MM.1S (cell line): Measurements from ENCODE around the gene KRTAP4-8.
"Not testable (repeated sequence)": the region's sequence is repeated elsewhere in the genome, so short reads cannot be mapped to it uniquely, and the experiment has no call there.

Source experiments
- DNase-seq: peaks from one replicate; pipeline ENCODE4 v3.0.0-alpha.2; 2015
- H2AFZ ChIP-seq: fragments of 300-600 bp; sonication (generic); 2 replicates; pipeline ENCODE4 v1.6.0; 2016; ENCODE audit warnings: antibody characterized with exemption, low read length
- H3F3A ChIP-seq: fragments of 300-600 bp; sonication (generic); 2 replicates; pipeline ENCODE4 v1.6.1; 2016; ENCODE audit warnings: mild to moderate bottlenecking, antibody characterized with exemption, low read length, moderate library complexity, mixed read lengths; ENCODE audit not compliant: insufficient read depth
- H3K27ac ChIP-seq: fragments of 300-600 bp; sonication (generic); 2 replicates; pipeline ENCODE4 v1.5.1; 2016; ENCODE audit warnings: mild to moderate bottlenecking, low read length
- H3K27me3 ChIP-seq: fragments of 300-600 bp; sonication (generic); replicated peaks from 2 replicates; pipeline ENCODE4 v1.6.0; 2016; ENCODE audit warnings: low read length; ENCODE audit not compliant: insufficient read depth
- H3K36me3 ChIP-seq: fragments of 300-600 bp; sonication (generic); replicated peaks from 2 replicates; pipeline ENCODE4 v1.6.1; 2016; ENCODE audit warnings: mild to moderate bottlenecking, low read length, mixed read lengths; ENCODE audit not compliant: insufficient read depth
- H3K4me1 ChIP-seq: fragments of 300-600 bp; sonication (generic); 2 replicates; pipeline ENCODE4 v1.6.1; 2016; ENCODE audit warnings: low read length, mixed read lengths
- H3K4me2 ChIP-seq: fragments of 300-600 bp; sonication (generic); 2 replicates; pipeline ENCODE4 v1.6.0; 2016; ENCODE audit warnings: low read depth, low read length
- H3K4me3 ChIP-seq: fragments of 300-600 bp; sonication (generic); 2 replicates; pipeline ENCODE4 v1.5.1; 2016; ENCODE audit warnings: low read length, mixed read lengths
- H3K79me2 ChIP-seq: fragments of 300-600 bp; sonication (generic); 2 replicates; pipeline ENCODE4 v1.6.1; 2016; ENCODE audit warnings: mixed run types, low read length, mixed read lengths
- H3K9ac ChIP-seq: fragments of 300-600 bp; sonication (generic); 2 replicates; pipeline ENCODE4 v1.6.1; 2016; ENCODE audit warnings: low read length, mixed read lengths
- H3K9me2 ChIP-seq: fragments of 300-600 bp; sonication (generic); replicated peaks from 2 replicates; pipeline ENCODE4 v1.6.1; 2016; ENCODE audit warnings: mild to moderate bottlenecking, low read length, mixed read lengths; ENCODE audit not compliant: insufficient read depth
- H3K9me3 ChIP-seq: fragments of 300-600 bp; sonication (generic); replicated peaks from 2 replicates; pipeline ENCODE4 v1.6.1; 2016; ENCODE audit warnings: mild to moderate bottlenecking, low read length, mixed read lengths; ENCODE audit not compliant: insufficient read depth
- H4K20me1 ChIP-seq: fragments of 300-600 bp; sonication (generic); 2 replicates; pipeline ENCODE4 v1.6.1; 2016; ENCODE audit warnings: mild to moderate bottlenecking, low read length, moderate library complexity, mixed read lengths; ENCODE audit not compliant: insufficient read depth
- CTCF ChIP-seq: fragments of 300-600 bp; sonication (generic); IDR thresholded peaks from 2 replicates; pipeline ENCODE4 v1.5.1; 2016; ENCODE audit warnings: antibody characterized with exemption, low read length, mixed read lengths
- EZH2 ChIP-seq: fragments of 300-600 bp; sonication (generic); optimal IDR thresholded peaks from 2 replicates; pipeline ENCODE3; 2017; ENCODE audit warnings: low read depth, mild to moderate bottlenecking, antibody characterized with exemption, low read length, mixed read lengths
- EZH2phosphoT487 ChIP-seq: fragments of 300-600 bp; sonication (generic); IDR thresholded peaks from 2 replicates; pipeline ENCODE4 v1.6.1; 2018; ENCODE audit warnings: antibody characterized with exemption, low read length

The KRTAP4-8 gene

GRCh38 chr17:41063449-41063848 is 34.5 kb downstream of the KRTAP4-8 start:
- no peak overlapping the region for H3K4me3 ChIP-seq
- DNase-seq, result no peak
- no peaks in the 10 kb centered on the region for H3K9me3 ChIP-seq
- no peaks in the 10 kb centered on the region for H3K36me3 ChIP-seq
- H3K27me3 ChIP-seq, result no peaks in the 10 kb centered on the region
- no peak overlapping the region for H3K27ac ChIP-seq
- no peak overlapping the region for H3K9ac ChIP-seq
- no peaks in the 10 kb centered on the region for H3F3A ChIP-seq
- H3K9me2 ChIP-seq, result no peaks in the 10 kb centered on the region
- H2AFZ ChIP-seq, result no peak overlapping the region
- H3K79me2 ChIP-seq, result no peaks in the 10 kb centered on the region
- TF ChIP-seq CTCF, result no peak
- no peak for TF ChIP-seq EZH2phosphoT487
- TF ChIP-seq EZH2, result no peak
- no peaks in the 10 kb centered on the region for H3K4me1 ChIP-seq
- H4K20me1 ChIP-seq, result no peaks in the 10 kb centered on the region
- H3K4me2 ChIP-seq, result no peak overlapping the region

- H3K4me2 ChIP-seq, result no peak overlapping the region
- H3K79me2 ChIP-seq, result no peaks in the 10 kb centered on the region
- no peaks in the 10 kb centered on the region for H3K9me3 ChIP-seq
- no peak overlapping the region for H3K4me3 ChIP-seq
- DNase-seq, result no peak
- no peaks in the 10 kb centered on the region for H4K20me1 ChIP-seq
- no peak overlapping the region for H2AFZ ChIP-seq
- TF ChIP-seq EZH2 (no peak), CTCF (no peak), EZH2phosphoT487 (no peak)
- no peaks in the 10 kb centered on the region for H3K9me2 ChIP-seq
- no peaks in the 10 kb centered on the region for H3K36me3 ChIP-seq
- H3K4me1 ChIP-seq, result no peaks in the 10 kb centered on the region
- no peaks in the 10 kb centered on the region for H3K27me3 ChIP-seq
- no peak overlapping the region for H3K9ac ChIP-seq
- no peaks in the 10 kb centered on the region for H3F3A ChIP-seq
- no peak overlapping the region for H3K27ac ChIP-seq
Observed at GRCh38 chr17:41061964-41062363, 36.0 kb downstream of the KRTAP4-8 start.

- no peaks in the 10 kb centered on the region for H3K36me3 ChIP-seq
- no peaks in the 10 kb centered on the region for H3K79me2 ChIP-seq
- H3K27me3 ChIP-seq, result no peaks in the 10 kb centered on the region
- TF ChIP-seq EZH2 (no peak), EZH2phosphoT487 (no peak), CTCF (no peak)
- H3F3A ChIP-seq, result no peaks in the 10 kb centered on the region
- H3K4me2 ChIP-seq, result no peak within 1 kb of the TSS
- H3K9me3 ChIP-seq, result no peaks in the 10 kb centered on the region
- no peak within 1 kb of the TSS for H3K9ac ChIP-seq
- no peak within 1 kb of the TSS for H2AFZ ChIP-seq
- H3K4me3 ChIP-seq, result no peak within 1 kb of the TSS
- DNase-seq, result no peak
- H3K4me1 ChIP-seq, result no peaks in the 10 kb centered on the region
- no peaks in the 10 kb centered on the region for H3K9me2 ChIP-seq
- no peaks in the 10 kb centered on the region for H4K20me1 ChIP-seq
- H3K27ac ChIP-seq, result no peak within 1 kb of the TSS
Observed at GRCh38 chr17:41060052-41060604, 37.8 kb downstream of the KRTAP4-8 start, which contains the start of gene KRTAP2-3. Gene KRTAP2-3, minus strand, starts transcription at chr17:41060114. Its CDS starts 64 bp downstream, at chr17:41060050.

GRCh38 chr17:41059276-41060051 is 38.5 kb downstream of the KRTAP4-8 start:
- H3K27me3 ChIP-seq, H3F3A ChIP-seq, H3K9me3 ChIP-seq, DNase-seq, H3K4me3 ChIP-seq, H4K20me1 ChIP-seq, H3K9ac ChIP-seq, H3K9me2 ChIP-seq, H3K4me1 ChIP-seq, H3K79me2 ChIP-seq, H3K27ac ChIP-seq, H2AFZ ChIP-seq, H3K4me2 ChIP-seq, H3K36me3 ChIP-seq: not testable (repeated sequence)
